Subcutaneous adipose tissue (tissue), 4 donors: ENCODE measurements around the gene TOLLIP. TPM values are rescaled to one million over a fixed set of nuclear protein-coding genes. Genes with fewer than 3 reads are reported as not detected.

Source experiments
- total RNA-seq, 4 donors: library from RNA; depleted of rRNA; stranded (reverse); fragments of >200 nt; gene quantifications; one replicate each; pipeline ENCODE4 v1.1.0, GENCODE V29; 2016
- TF ChIP-seq, protein P1 (sequence below): fragments of 450-650 bp; IDR thresholded peaks from one replicate; pipeline ENCODE4 v1.5.1; 2016; ENCODE audit warnings: low read depth, mild to moderate bottlenecking, control low read depth, antibody characterized with exemption, moderate library complexity

The TOLLIP gene
- total RNA-seq, 4 donors from 2014 or later = 20.5 to 40.9 (median 27.4) TPM

DNA sequence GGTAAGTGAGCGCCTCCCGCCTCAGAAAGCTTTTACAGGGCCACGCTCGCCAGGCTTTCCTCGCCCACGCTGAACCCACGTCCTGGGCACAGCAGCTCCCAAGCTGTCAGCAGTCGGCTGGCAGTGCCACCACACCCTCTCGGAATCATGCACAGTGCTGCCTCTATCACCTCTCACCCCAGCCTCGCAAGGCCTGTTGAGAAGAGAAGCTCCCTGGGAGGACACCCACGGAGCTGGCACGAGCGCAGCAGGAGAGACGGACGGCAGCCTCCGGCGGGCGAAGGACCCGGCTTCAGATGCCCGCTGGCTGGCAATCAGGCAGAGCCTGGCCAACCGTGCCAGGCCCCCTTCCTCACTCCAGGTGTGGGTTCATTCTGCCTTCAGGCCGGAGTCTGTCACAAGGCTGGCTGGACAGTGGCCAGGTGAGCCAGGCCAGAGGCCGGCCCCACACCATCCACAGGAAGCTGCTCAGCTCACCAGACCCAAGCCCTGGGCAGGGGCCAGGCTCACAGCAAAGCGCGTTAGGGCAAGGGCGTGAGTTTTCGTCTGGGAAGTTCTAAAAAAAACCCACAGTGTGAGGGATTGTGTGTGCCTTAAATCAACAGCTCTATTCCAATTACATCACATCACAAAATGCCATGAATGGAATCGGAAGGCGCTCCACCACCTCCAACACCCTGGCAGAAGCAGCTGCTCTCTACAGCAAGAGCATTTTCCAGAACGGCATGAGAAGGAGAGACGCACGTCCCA lies 33.2 kb downstream of the TOLLIP start:
- TF ChIP-seq, protein P1, sequence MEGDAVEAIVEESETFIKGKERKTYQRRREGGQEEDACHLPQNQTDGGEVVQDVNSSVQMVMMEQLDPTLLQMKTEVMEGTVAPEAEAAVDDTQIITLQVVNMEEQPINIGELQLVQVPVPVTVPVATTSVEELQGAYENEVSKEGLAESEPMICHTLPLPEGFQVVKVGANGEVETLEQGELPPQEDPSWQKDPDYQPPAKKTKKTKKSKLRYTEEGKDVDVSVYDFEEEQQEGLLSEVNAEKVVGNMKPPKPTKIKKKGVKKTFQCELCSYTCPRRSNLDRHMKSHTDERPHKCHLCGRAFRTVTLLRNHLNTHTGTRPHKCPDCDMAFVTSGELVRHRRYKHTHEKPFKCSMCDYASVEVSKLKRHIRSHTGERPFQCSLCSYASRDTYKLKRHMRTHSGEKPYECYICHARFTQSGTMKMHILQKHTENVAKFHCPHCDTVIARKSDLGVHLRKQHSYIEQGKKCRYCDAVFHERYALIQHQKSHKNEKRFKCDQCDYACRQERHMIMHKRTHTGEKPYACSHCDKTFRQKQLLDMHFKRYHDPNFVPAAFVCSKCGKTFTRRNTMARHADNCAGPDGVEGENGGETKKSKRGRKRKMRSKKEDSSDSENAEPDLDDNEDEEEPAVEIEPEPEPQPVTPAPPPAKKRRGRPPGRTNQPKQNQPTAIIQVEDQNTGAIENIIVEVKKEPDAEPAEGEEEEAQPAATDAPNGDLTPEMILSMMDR = no peak

DNA sequence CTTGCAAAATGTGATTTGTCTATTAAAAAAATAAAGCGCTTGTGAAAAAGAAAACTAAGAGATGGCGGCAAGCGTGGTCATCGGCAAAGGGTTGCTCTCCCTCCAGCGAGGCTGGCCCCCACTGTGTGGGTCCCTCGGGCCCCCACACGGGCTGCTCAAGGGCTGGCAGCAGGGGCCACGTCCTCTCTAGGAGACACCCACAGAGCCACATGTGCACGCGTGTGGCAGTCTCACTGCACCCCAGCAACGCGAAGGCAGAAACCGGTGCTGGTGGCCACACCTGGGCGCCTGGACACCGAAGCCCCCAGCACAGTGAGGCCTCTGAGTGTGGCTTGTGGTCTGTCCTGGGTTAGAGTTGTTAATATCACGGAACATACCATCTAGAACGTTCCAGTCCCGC lies 34.4 kb downstream of the TOLLIP start:
- TF ChIP-seq, protein P1 = no peak

DNA sequence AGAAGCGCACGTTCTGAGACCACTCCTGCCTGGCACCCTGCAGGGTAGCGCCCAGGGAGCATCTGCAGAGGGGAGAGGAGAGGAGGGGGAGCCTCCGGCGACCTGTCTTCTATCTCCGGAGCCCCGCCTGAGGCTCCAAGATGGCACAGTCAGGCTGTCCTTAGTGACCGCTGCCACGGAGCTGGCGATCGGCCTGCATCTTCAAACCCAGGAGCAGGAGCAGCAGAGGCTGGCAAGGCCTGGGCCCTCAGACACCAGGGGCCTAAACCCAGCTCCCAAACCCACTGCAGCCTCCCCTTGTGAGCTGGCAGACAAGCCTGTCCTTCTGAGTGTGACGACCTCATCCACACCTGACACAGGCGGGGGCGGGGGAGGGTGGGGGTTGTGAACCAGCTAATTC lies 34.9 kb downstream of the TOLLIP start:
- TF ChIP-seq, protein P1 = no peak

DNA sequence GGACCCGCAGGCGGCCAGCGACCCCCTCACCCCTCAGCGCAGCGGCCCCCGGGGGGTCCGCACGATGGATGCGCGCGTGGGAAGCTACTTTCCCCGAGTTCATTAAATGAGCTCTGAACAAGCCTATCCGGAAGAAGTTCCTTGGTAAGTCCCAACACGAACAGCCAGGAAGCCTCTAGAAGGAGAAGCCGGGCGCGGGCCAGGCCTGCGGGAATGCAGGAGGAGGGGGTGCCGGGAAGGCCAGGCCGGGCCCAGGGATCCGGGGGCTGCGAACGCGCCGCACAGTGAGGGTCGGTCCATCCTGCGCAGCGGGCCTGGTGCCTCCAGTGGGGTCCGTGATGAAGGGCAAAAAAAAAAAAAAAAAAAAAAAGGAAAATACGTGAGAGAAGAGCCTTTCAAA lies 36.9 kb downstream of the TOLLIP start:
- TF ChIP-seq, protein P1 = no peak

DNA sequence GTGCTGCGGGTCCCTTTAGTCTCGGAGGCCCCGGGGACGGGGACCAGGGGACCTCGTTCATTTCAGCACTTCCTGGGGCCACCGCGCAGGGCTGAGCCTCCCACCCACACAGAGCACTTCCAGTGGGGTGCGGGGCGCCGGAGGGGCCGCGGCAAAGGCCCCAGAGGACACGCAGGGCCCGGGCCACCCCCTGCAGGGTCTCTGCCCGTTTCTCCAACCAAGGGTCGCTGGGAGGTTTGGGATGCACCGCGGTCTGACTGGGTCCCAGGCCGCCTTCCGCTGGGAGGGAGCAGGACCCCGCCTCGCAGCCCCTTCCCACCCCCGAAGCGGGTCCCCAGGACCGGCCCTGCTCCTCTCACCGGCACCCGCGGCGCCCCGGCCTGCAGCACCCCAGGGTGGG lies 37.5 kb downstream of the TOLLIP start:
- TF ChIP-seq, protein P1 = no peak

DNA sequence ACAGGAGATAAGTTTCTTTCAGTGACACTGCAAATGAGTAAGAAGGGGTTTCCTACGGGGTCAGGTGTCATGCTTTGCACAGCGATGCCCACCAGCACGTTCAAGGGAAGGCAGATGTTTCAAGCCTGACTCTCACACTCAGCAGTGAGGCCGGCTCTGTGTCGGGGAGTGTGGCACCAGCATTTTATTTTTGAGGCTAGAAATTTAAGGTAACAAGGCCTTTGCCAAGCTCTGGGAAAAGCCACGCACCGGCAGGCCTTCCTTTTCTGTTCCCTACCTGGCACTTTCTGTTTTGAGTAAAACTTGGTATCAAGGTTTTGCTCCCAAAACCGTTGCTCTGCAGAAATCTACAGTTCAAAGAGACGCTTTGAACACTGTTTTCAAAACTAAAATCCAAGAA lies 38.0 kb downstream of the TOLLIP start:
- TF ChIP-seq, protein P1 = no peak

DNA sequence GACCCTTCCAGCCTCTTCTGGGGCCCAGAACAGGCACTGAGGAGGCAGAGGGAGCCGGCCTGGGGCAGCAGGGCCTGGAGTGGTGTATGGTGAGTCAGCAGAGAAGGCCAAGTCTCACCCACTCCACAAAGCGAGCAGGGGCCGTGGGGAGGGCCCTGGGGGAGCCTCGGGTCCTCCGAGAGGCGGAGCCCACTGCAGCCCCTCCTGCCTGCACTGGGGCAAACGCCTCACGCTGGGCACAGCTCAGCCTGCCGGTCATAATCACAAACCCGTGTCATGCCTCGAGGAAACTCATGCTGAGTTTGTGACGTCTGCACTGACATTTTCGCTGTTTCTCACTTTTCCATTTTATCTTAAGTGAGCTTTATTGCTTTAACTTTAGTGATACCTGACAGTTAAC lies 38.4 kb downstream of the TOLLIP start:
- TF ChIP-seq, protein P1 = no peak
